ENCODE data around the gene EFCAB6.

DNA sequence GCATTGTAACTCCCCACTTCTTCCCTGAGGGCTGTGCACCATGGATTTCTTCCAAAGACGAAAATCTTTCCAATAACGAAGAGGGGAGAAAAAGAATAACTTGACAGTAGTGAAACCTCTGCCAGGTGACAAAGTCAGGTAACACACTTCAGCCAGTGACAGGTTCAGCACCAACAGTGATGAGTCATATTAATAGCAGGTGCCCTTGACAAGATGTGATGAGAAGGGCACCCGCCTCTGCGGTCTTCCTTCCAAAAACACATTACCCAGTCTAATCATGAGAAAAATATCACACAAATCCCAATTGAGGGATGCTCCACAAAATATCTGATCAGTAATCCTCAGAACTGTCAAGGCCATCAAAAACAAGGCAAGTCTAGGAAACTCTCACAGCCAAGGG, 157.8 kb downstream of the EFCAB6 start:
- no peak for TF ChIP-seq POLR2A (IDR thresholded peaks at IDR 0.05; ENCODE audit: low read length)
- TF ChIP-seq GATA1 (IDR thresholded peaks at IDR 0.05; ENCODE audit: low read depth, low read length) = no peak

Measured in erythroblast (primary cell).